K562 (cell line): ENCODE measurements around the gene WWTR1. TPM values are rescaled to one million over a fixed set of nuclear protein-coding genes. Genes with fewer than 3 reads are reported as not detected.

Experiments
- ATAC-seq: fragments of 200-7000 bp; cut with Tn5 transposase; 3 replicates; pipeline ENCODE4 v1.9.1; 2020; ENCODE audit warnings: moderate library complexity
- BruUV-seq: library from RNA; stranded (reverse); fragments of 400-500 nt; replicated peaks from 2 replicates; lab custom pipeline; 2021; lab: Mats Ljungman, UMichigan
- CTCF ChIA-PET: fragments of 300-600 bp; formaldehyde crosslinking; extraction: SDS; loops from one replicate; lab custom pipeline; 2021; ENCODE audit warnings: low intra/inter-chr PET ratio; lab: Yijun Ruan, JAX
- POLR2A ChIA-PET: fragments of 300-600, 350-650 bp; sonication (Branson Sonifier 250); formaldehyde crosslinking; extraction: SDS; loops from one replicate; lab custom pipeline; 2021; ENCODE audit warnings: antibody characterized with exemption, inconsistent platforms; lab: Yijun Ruan, JAX
- DNase-seq, 4 experiments: peaks; one replicate each; pipeline versions ENCODE4 v3.0.0 to v3.0.0-alpha.2; 2011 to 2018; ENCODE audit warnings: low spot score in 3 of 4, mixed read lengths in 3 of 4; ENCODE audit errors: extremely low read depth in 1 of 4
- FAIRE-seq: peaks from 2 replicates; lab custom pipeline; 2011; peaks lifted over from hg19 to GRCh38; lab: Jason Lieb, UNC
- H2AFZ ChIP-seq: 2 replicates; pipeline ENCODE4 v1.6.0; 2011; ENCODE audit warnings: low read depth, low read length, control low read depth, inconsistent platforms
- H3K27ac ChIP-seq: fragments of 200-600 bp; 3 replicates; pipeline ENCODE4 v1.8.0; 2011; ENCODE audit warnings: low read depth, mild to moderate bottlenecking, control low read depth, inconsistent platforms, low read length, moderate library complexity, mixed read lengths; ENCODE audit errors: extremely low read depth
- H3K27me3 ChIP-seq, 2 experiments: fragments of 300-600 bp in 1 of 2; 2 replicates in 1 of 2; 3 replicates in 1 of 2; pipeline versions ENCODE4 v1.6.0 to v1.8.0; 2011; ENCODE audit warnings: inconsistent platforms in 2 of 2, low read length in 2 of 2, mild to moderate bottlenecking in 1 of 2, mixed read lengths in 1 of 2, moderate library complexity in 1 of 2; ENCODE audit not compliant: control insufficient read depth in 2 of 2, insufficient read depth in 2 of 2
- H3K36me3 ChIP-seq: fragments of 300-600 bp; 3 replicates; pipeline ENCODE4 v1.8.0; 2011; ENCODE audit warnings: mild to moderate bottlenecking, low read length, inconsistent platforms; ENCODE audit not compliant: control insufficient read depth, insufficient read depth
- H3K4me1 ChIP-seq, 2 experiments: fragments of 200-600 bp in 1 of 2; replicated peaks in 1 of 2; 2 replicates in 1 of 2; 3 replicates in 1 of 2; pipeline versions ENCODE4 v1.5.1 to v1.8.0; 2011; ENCODE audit warnings: inconsistent platforms in 2 of 2, low read length in 2 of 2, mild to moderate bottlenecking in 1 of 2, mixed read lengths in 1 of 2, moderate library complexity in 1 of 2; ENCODE audit not compliant: control insufficient read depth in 2 of 2, insufficient read depth in 2 of 2
- H3K4me2 ChIP-seq: 2 replicates; pipeline ENCODE4 v1.6.1; 2011; ENCODE audit warnings: low read length, control low read depth, inconsistent platforms, mixed read lengths; ENCODE audit not compliant: insufficient read depth
- H3K4me3 ChIP-seq: fragments of 200-600 bp; sonication (generic), shearing (Covaris generic); 2 replicates; pipeline ENCODE4 v1.5.1; 2016; ENCODE audit warnings: control low read depth, inconsistent platforms
- H3K79me2 ChIP-seq: fragments of 200-600 bp; 3 replicates; pipeline ENCODE4 v1.8.0; 2011; ENCODE audit warnings: low read length, inconsistent platforms; ENCODE audit not compliant: control insufficient read depth, insufficient read depth
- H3K9ac ChIP-seq, 2 experiments: 2 replicates each; pipeline versions ENCODE4 v1.6.0 to v1.6.1; 2011; ENCODE audit warnings: low read depth in 2 of 2, low read length in 2 of 2, control low read depth in 1 of 2, inconsistent platforms in 1 of 2, mild to moderate bottlenecking in 1 of 2, mixed read lengths in 1 of 2; ENCODE audit not compliant: insufficient read depth in 1 of 2
- H3K9me1 ChIP-seq: one replicate; pipeline ENCODE4 v1.6.0; 2011; ENCODE audit warnings: inconsistent platforms, mild to moderate bottlenecking, low read length, moderate library complexity; ENCODE audit not compliant: control insufficient read depth, insufficient read depth
- H3K9me3 ChIP-seq: replicated peaks from 2 replicates; pipeline ENCODE4 v1.5.1; 2011; ENCODE audit warnings: low read depth, low read length, inconsistent platforms; ENCODE audit not compliant: control insufficient read depth, insufficient read depth
- H4K20me1 ChIP-seq: replicated peaks from 2 replicates; pipeline ENCODE4 v1.6.1; 2011; ENCODE audit warnings: low read length, inconsistent platforms, mixed read lengths; ENCODE audit not compliant: control insufficient read depth, insufficient read depth
- HCFC1 ChIP-seq: IDR thresholded peaks from 2 replicates; pipeline ENCODE4 v1.6.1; 2012; ENCODE audit warnings: low read depth, low read length, improper control_type of control experiment
- MCM3 ChIP-seq: fragments of 450-650 bp; IDR thresholded peaks from 2 replicates; pipeline ENCODE4 v1.6.1; 2016
- MLX ChIP-seq, 2 experiments: fragments of 450-650 bp in 1 of 2; sonication (generic) in 1 of 2; formaldehyde crosslinking; conservative IDR thresholded peaks; 2 replicates each; pipeline versions ENCODE4 v1.4.0 to v1.8.1; 2020 to 2022; ENCODE audit warnings: mild to moderate bottlenecking in 1 of 2, missing genetic modification reagents in 1 of 2
- NR0B1 ChIP-seq: fragments of 450-650 bp; IDR thresholded peaks from one replicate; pipeline ENCODE4 v1.6.1; 2018; ENCODE audit warnings: mild to moderate bottlenecking, moderate library complexity; ENCODE audit not compliant: partially characterized antibody
- SRSF3 ChIP-seq: fragments of 200-400 bp; formaldehyde crosslinking; IDR thresholded peaks from 2 replicates; pipeline ENCODE4 v1.6.1; 2016; ENCODE audit warnings: mild to moderate bottlenecking, low read length, moderate library complexity; ENCODE audit not compliant: insufficient read depth
- TAL1 ChIP-seq: fragments of 450-650 bp; IDR thresholded peaks from 2 replicates; pipeline ENCODE4 v1.6.1; 2016; ENCODE audit warnings: mild to moderate bottlenecking
- ZNF354B ChIP-seq: fragments of 250-450 bp; sonication (Bioruptor Pico); IDR thresholded peaks from 2 replicates; pipeline ENCODE4 v1.4.0; 2020
- ZNF830 ChIP-seq: fragments of 250-450 bp; sonication (Bioruptor Pico); IDR thresholded peaks from 2 replicates; pipeline ENCODE4 v1.5.0; 2021; ENCODE audit warnings: mild to moderate bottlenecking
- WGBS: fragments of 100-300 bp; shearing (Covaris generic); methylation state at CpG from one replicate; pipeline ENCODE4 v1.1.6; 2016; ENCODE audit warnings: low coverage, mixed read lengths; ENCODE audit not compliant: insufficient coverage; ENCODE audit errors: missing lambda C conversion rate; 5-methylcytosine and 5-hydroxymethylcytosine counted together
- in situ Hi-C: fragments of 300-500 bp; cut with MboI; formaldehyde crosslinking; loops from 4 replicates; pipeline ENCODE4 v1.15.0; 2018; ENCODE audit warnings: inconsistent platforms, mixed read lengths
- intact Hi-C: fragments of 100-400 bp; cut with micrococcal nuclease; formaldehyde crosslinking; loops from 2 replicates; pipeline ENCODE4 v1.14.2; 2022
- polyA plus RNA-seq, 8 experiments: library from polyadenylated mRNA; depleted of rRNA in 4 of 8; stranded (reverse) in 5 of 8; unstranded in 3 of 8; fragments of >200 nt; fragmentation: Nextera tagmentation in 2 of 8; fragmentation: Illumina TruSeq in 1 of 8; extraction: Ambion mirVana in 2 of 8; extraction: Trizol in 1 of 8; gene quantifications; 2 replicates each; pipeline versions ENCODE4 v1.2.1 to v1.2.3, GENCODE V29; 2011 to 2014; ENCODE audit warnings: inconsistent platforms in 1 of 8, missing spikeins in 1 of 8
- total RNA-seq, 7 experiments: library from RNA; depleted of rRNA in 6 of 7; stranded (reverse); fragments of >200 nt in 6 of 7; fragmentation: Illumina TruSeq in 2 of 7; extraction: Trizol in 2 of 7; gene quantifications; 2 replicates each; pipeline versions ENCODE4 v1.2.1 to v1.2.3, GENCODE V29; 2011 to 2021; ENCODE audit warnings: low replicate concordance in 1 of 7

The WWTR1 gene
- total and polyA plus RNA-seq, 9 of the 15 experiments (the other 6 are each of a cell fraction or from before 2014, with no cell fraction given): 0.04 to 1.5 (median 0.60) TPM

- peaks cover 2 to 4% of the 10 kb centered on the region in 2 experiments; a peak in 2 of 5 replicates for H3K27me3 ChIP-seq
- no peak overlapping the region for H2AFZ ChIP-seq
- in situ Hi-C loops: no loop called here
- WGBS: 0% methylated on average over 2 of the region's 2 CpGs
- no peak for DNase-seq
- POLR2A ChIA-PET: interaction anchor here (0.6 kb wide), 1 partner anchor 166 kb away, joined by 3 read pairs; no protein-coding TSS in a partner anchor
- no peak overlapping the region for H3K4me2 ChIP-seq
- H3K27ac ChIP-seq: no peak overlapping the region
- H3K9me1 ChIP-seq: no peaks in the 10 kb centered on the region
- TF ChIP-seq NR0B1 (no peak), HCFC1 (no peak), SRSF3 (no peak), MCM3 (no peak), MLX (CRISPR knock-in tag; conservative IDR thresholded peaks at IDR 0.05) (no peak), TAL1 (no peak), ZNF830 (CRISPR knock-in tag) (no peak), ZNF354B (CRISPR knock-in tag) (no peak)
- no peaks in the 10 kb centered on the region for H3K4me1 ChIP-seq
- no peak overlapping the region for H3K9ac ChIP-seq
- H3K36me3 ChIP-seq: no peaks in the 10 kb centered on the region
- no peaks in the 10 kb centered on the region for H3K9me3 ChIP-seq
- CTCF ChIA-PET: no interaction called here
- H4K20me1 ChIP-seq: no peaks in the 10 kb centered on the region
- no TSS peak for BruUV-seq
- no peak overlapping the region for H3K4me3 ChIP-seq
- no peak for FAIRE-seq
- H3K79me2 ChIP-seq: no peaks in the 10 kb centered on the region
- no peak for ATAC-seq
- intact Hi-C loops: no loop called here
These were observed 185.6 kb downstream of the WWTR1 start for GRCh38 chr3:149472030-149472797.
